GM12878 (cell line): Measurements from ENCODE around the gene CYB561A3. TPM values are rescaled to one million over a fixed set of nuclear protein-coding genes. Genes with fewer than 3 reads are reported as not detected.

ENCODE experiments used
- ATAC-seq: fragments of 200-7000 bp; cut with Tn5 transposase; 3 replicates; pipeline ENCODE4 v1.9.1; 2020; ENCODE audit warnings: mild to moderate bottlenecking, moderate library complexity
- BruUV-seq: library from RNA; stranded (reverse); fragments of 400-500 nt; replicated peaks from 2 replicates; lab custom pipeline; 2021; lab: Mats Ljungman, UMichigan
- CTCF ChIA-PET: fragments of 300-600 bp; sonication (Branson Sonifier 250); formaldehyde crosslinking; extraction: SDS; loops from one replicate; lab custom pipeline; 2021; ENCODE audit warnings: inconsistent platforms; lab: Yijun Ruan, JAX
- POLR2A ChIA-PET: fragments of 350-600 bp; formaldehyde crosslinking; extraction: SDS; loops from one replicate; lab custom pipeline; 2021; ENCODE audit warnings: inconsistent platforms; lab: Charles Lee
- RAD21 ChIA-PET: fragments of 300-600 bp; sonication (Branson Sonifier 250); formaldehyde crosslinking; loops from one replicate; lab custom pipeline; 2023; ENCODE audit warnings: antibody characterized with exemption; ENCODE audit not compliant: unreplicated experiment; lab: Charles Lee
- SMC1A ChIA-PET: fragments of 300-600 bp; sonication (Branson Sonifier 250); formaldehyde crosslinking; loops from one replicate; lab custom pipeline; 2023; ENCODE audit not compliant: unreplicated experiment, uncharacterized antibody; lab: Charles Lee
- DNase-seq: peaks from one replicate; pipeline ENCODE4 v3.0.0-alpha.2; 2011; ENCODE audit warnings: low read depth, low spot score
- FAIRE-seq: peaks from 3 replicates; lab custom pipeline; 2011; peaks lifted over from hg19 to GRCh38; lab: Jason Lieb, UNC
- H2AFZ ChIP-seq: 2 replicates; pipeline ENCODE4 v1.6.0; 2011; ENCODE audit warnings: low read depth, low read length, control low read depth; ENCODE audit not compliant: control insufficient read depth
- H3K27ac ChIP-seq: 2 replicates; pipeline ENCODE4 v1.5.1; 2011; ENCODE audit warnings: control low read depth; ENCODE audit not compliant: control insufficient read depth, insufficient read depth
- H3K27me3 ChIP-seq, 2 experiments: replicated peaks in 1 of 2; 2 replicates each; pipeline versions ENCODE4 v1.6.0 to v1.6.1; 2011; ENCODE audit warnings: low read length in 1 of 2; ENCODE audit not compliant: control insufficient read depth in 2 of 2, insufficient read depth in 2 of 2
- H3K36me3 ChIP-seq, 2 experiments: 2 replicates each; pipeline ENCODE4 v1.5.1; 2011; ENCODE audit warnings: low read length in 1 of 2; ENCODE audit not compliant: control insufficient read depth in 2 of 2, insufficient read depth in 2 of 2
- H3K4me1 ChIP-seq: 2 replicates; pipeline ENCODE4 v1.6.1; 2011; ENCODE audit warnings: mild to moderate bottlenecking, low read length, moderate library complexity, mixed read lengths; ENCODE audit not compliant: control insufficient read depth, insufficient read depth
- H3K4me2 ChIP-seq: 2 replicates; pipeline ENCODE4 v1.6.0; 2011; ENCODE audit warnings: control low read depth; ENCODE audit not compliant: control insufficient read depth, insufficient read depth
- H3K4me3 ChIP-seq: fragments of 200-600 bp; sonication (generic); 2 replicates; pipeline ENCODE4 v1.5.1; 2016
- H3K79me2 ChIP-seq: 2 replicates; pipeline ENCODE4 v1.6.0; 2011; ENCODE audit warnings: low read length; ENCODE audit not compliant: control insufficient read depth, insufficient read depth
- H3K9ac ChIP-seq: 2 replicates; pipeline ENCODE4 v1.8.0; 2011; ENCODE audit warnings: low read length, control low read depth, mixed read lengths; ENCODE audit not compliant: control insufficient read depth, insufficient read depth
- H3K9me3 ChIP-seq: replicated peaks from 3 replicates; pipeline ENCODE4 v1.5.1; 2011; ENCODE audit warnings: mild to moderate bottlenecking, low read length; ENCODE audit not compliant: control insufficient read depth, insufficient read depth
- H4K20me1 ChIP-seq: 2 replicates; pipeline ENCODE4 v1.6.0; 2011; ENCODE audit not compliant: control insufficient read depth, insufficient read depth
- ASH2L ChIP-seq: fragments of 300-600, 200-600 bp; sonication (generic); IDR thresholded peaks from 2 replicates; pipeline ENCODE4 v1.6.1; 2017; ENCODE audit warnings: low read depth, mild to moderate bottlenecking, borderline replicate concordance
- CHD1 ChIP-seq: IDR thresholded peaks from 2 replicates; pipeline ENCODE4 v1.6.1; 2012; ENCODE audit warnings: low read depth, low read length, improper control_type of control experiment
- CHD2 ChIP-seq: IDR thresholded peaks from 2 replicates; pipeline ENCODE4 v1.6.1; 2011; ENCODE audit warnings: low read depth, low read length, improper control_type of control experiment, borderline replicate concordance
- FOS ChIP-seq: IDR thresholded peaks from 3 replicates; pipeline ENCODE4 v1.6.1; 2011; ENCODE audit warnings: borderline replicate concordance; ENCODE audit not compliant: insufficient read length; ENCODE audit errors: extremely low read depth
- RCOR1 ChIP-seq: conservative IDR thresholded peaks from 2 replicates; pipeline ENCODE4 v1.6.1; 2012; ENCODE audit warnings: low read depth, low read length, improper control_type of control experiment
- RELA ChIP-seq: fragments of 450-650 bp; IDR thresholded peaks from 2 replicates; pipeline ENCODE4 v1.8.0; 2014; ENCODE audit warnings: borderline replicate concordance; ENCODE audit not compliant: partially characterized antibody
- RUNX3 ChIP-seq: IDR thresholded peaks from 2 replicates; pipeline ENCODE4 v1.6.1; 2012; ENCODE audit warnings: low read length, inconsistent platforms
- TCF7 ChIP-seq: IDR thresholded peaks from 2 replicates; pipeline ENCODE4 v1.6.1; 2014; ENCODE audit warnings: antibody characterized with exemption, borderline replicate concordance
- ZNF207 ChIP-seq: fragments of 450-650 bp; IDR thresholded peaks from 2 replicates; pipeline ENCODE4 v1.6.1; 2014; ENCODE audit warnings: antibody characterized with exemption, mild to moderate bottlenecking, borderline replicate concordance
- ZNF384 ChIP-seq: IDR thresholded peaks from 2 replicates; pipeline ENCODE4 v1.6.1; 2012; ENCODE audit warnings: low read depth, mild to moderate bottlenecking, low read length, improper control_type of control experiment, borderline replicate concordance
- WGBS: methylation state at CpG from one replicate; pipeline ENCODE4 v1.1.6; 2016; ENCODE audit warnings: low lambda C conversion rate; ENCODE audit not compliant: insufficient replicate concordance, insufficient coverage; ENCODE audit errors: missing lambda C conversion rate; 5-methylcytosine and 5-hydroxymethylcytosine counted together
- in situ Hi-C: fragments of 300-500 bp; cut with MboI; formaldehyde crosslinking; loops from 9 replicates; pipeline ENCODE4 v1.14.3; 2018; ENCODE audit warnings: mixed read lengths
- intact Hi-C: fragments of 100-400 bp; cut with micrococcal nuclease; formaldehyde crosslinking; loops from one replicate; pipeline ENCODE4 v1.14.2; 2022; ENCODE audit not compliant: unreplicated experiment
- polyA plus RNA-seq, 11 experiments: library from polyadenylated mRNA; depleted of rRNA in 4 of 11; unstranded in 6 of 11; stranded (reverse) in 5 of 11; fragments of >200 nt; fragmentation: Nextera tagmentation in 4 of 11; fragmentation: Illumina TruSeq in 1 of 11; extraction: Ambion mirVana in 4 of 11; extraction: Trizol in 1 of 11; gene quantifications; 1 replicate in 1 of 11; 2 replicates in 10 of 11; pipeline versions ENCODE4 v1.2.1 to v1.2.3, GENCODE V29; 2011 to 2016; ENCODE audit warnings: inconsistent platforms in 2 of 11, missing spikeins in 2 of 11, low read depth in 1 of 11
- total RNA-seq, 4 experiments: library from RNA; depleted of rRNA in 3 of 4; stranded (reverse); fragments of >200 nt in 3 of 4; fragmentation: Illumina TruSeq in 1 of 4; extraction: Trizol in 1 of 4; gene quantifications; 2 replicates each; pipeline versions ENCODE4 v1.2.1 to v1.2.3, GENCODE V29; 2013 to 2021
- TF ChIP-seq, protein P1 (sequence below): IDR thresholded peaks from 2 replicates; pipeline ENCODE4 v1.6.1; 2012; ENCODE audit warnings: improper control_type of control experiment, low read depth, low read length; ENCODE audit not compliant: insufficient replicate concordance
- TF ChIP-seq, protein P2 (sequence below): fragments of 450-650 bp; formaldehyde crosslinking; IDR thresholded peaks from 2 replicates; pipeline ENCODE4 v1.4.0; 2020; ENCODE audit warnings: mild to moderate bottlenecking, moderate library complexity

Gene CYB561A3
- total and polyA plus RNA-seq, 10 of the 15 experiments (the other 5 are each of a cell fraction or from before 2014, with no cell fraction given) = 40.1 to 169 (median 74.4) TPM

DNA sequence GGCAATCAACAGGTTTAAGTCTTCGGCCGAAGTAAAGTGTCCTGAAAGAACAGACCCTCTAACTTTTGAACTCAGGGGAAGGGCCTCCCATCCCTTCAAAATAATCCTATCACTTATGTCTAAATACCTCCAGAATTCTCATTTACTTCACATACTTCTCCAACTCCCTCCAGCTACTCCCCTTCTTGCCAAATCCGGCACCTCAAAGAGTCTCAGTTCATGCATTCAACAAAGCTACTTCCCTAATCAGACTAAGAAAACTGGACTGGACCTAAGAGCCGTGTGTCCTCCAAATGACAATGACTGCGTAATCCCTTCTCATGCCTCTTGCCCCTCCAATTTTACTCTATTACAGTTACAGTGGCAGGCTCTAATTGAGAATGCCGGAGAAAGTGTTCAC is 30.0 kb downstream of the CYB561A3 start:
- no peak overlapping the region for H2AFZ ChIP-seq
- no peak for TF ChIP-seq ZNF207
- TF ChIP-seq FOS = no peak
- TF ChIP-seq ASH2L = no peak
- TF ChIP-seq RUNX3 = no peak
- TF ChIP-seq, protein P1, sequence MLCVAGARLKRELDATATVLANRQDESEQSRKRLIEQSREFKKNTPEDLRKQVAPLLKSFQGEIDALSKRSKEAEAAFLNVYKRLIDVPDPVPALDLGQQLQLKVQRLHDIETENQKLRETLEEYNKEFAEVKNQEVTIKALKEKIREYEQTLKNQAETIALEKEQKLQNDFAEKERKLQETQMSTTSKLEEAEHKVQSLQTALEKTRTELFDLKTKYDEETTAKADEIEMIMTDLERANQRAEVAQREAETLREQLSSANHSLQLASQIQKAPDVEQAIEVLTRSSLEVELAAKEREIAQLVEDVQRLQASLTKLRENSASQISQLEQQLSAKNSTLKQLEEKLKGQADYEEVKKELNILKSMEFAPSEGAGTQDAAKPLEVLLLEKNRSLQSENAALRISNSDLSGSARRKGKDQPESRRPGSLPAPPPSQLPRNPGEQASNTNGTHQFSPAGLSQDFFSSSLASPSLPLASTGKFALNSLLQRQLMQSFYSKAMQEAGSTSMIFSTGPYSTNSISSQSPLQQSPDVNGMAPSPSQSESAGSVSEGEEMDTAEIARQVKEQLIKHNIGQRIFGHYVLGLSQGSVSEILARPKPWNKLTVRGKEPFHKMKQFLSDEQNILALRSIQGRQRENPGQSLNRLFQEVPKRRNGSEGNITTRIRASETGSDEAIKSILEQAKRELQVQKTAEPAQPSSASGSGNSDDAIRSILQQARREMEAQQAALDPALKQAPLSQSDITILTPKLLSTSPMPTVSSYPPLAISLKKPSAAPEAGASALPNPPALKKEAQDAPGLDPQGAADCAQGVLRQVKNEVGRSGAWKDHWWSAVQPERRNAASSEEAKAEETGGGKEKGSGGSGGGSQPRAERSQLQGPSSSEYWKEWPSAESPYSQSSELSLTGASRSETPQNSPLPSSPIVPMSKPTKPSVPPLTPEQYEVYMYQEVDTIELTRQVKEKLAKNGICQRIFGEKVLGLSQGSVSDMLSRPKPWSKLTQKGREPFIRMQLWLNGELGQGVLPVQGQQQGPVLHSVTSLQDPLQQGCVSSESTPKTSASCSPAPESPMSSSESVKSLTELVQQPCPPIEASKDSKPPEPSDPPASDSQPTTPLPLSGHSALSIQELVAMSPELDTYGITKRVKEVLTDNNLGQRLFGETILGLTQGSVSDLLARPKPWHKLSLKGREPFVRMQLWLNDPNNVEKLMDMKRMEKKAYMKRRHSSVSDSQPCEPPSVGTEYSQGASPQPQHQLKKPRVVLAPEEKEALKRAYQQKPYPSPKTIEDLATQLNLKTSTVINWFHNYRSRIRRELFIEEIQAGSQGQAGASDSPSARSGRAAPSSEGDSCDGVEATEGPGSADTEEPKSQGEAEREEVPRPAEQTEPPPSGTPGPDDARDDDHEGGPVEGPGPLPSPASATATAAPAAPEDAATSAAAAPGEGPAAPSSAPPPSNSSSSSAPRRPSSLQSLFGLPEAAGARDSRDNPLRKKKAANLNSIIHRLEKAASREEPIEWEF = no peak
- TF ChIP-seq, protein P2, sequence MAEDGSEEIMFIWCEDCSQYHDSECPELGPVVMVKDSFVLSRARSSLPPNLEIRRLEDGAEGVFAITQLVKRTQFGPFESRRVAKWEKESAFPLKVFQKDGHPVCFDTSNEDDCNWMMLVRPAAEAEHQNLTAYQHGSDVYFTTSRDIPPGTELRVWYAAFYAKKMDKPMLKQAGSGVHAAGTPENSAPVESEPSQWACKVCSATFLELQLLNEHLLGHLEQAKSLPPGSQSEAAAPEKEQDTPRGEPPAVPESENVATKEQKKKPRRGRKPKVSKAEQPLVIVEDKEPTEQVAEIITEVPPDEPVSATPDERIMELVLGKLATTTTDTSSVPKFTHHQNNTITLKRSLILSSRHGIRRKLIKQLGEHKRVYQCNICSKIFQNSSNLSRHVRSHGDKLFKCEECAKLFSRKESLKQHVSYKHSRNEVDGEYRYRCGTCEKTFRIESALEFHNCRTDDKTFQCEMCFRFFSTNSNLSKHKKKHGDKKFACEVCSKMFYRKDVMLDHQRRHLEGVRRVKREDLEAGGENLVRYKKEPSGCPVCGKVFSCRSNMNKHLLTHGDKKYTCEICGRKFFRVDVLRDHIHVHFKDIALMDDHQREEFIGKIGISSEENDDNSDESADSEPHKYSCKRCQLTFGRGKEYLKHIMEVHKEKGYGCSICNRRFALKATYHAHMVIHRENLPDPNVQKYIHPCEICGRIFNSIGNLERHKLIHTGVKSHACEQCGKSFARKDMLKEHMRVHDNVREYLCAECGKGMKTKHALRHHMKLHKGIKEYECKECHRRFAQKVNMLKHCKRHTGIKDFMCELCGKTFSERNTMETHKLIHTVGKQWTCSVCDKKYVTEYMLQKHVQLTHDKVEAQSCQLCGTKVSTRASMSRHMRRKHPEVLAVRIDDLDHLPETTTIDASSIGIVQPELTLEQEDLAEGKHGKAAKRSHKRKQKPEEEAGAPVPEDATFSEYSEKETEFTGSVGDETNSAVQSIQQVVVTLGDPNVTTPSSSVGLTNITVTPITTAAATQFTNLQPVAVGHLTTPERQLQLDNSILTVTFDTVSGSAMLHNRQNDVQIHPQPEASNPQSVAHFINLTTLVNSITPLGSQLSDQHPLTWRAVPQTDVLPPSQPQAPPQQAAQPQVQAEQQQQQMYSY (CRISPR knock-in tag) = no peak
- no peak for TF ChIP-seq RCOR1
- TF ChIP-seq CHD1 = no peak
- no peak for TF ChIP-seq TCF7
- TF ChIP-seq CHD2 = no peak
- no peak for TF ChIP-seq RELA
- TF ChIP-seq ZNF384 = no peak
- TF ChIP-seq, all 136 proteins: peak for 0
- no peaks in the 10 kb centered on the region for H3K9me3 ChIP-seq
- H3K4me3 ChIP-seq = peak overlapping the region; percentile 90
- H3K27me3 ChIP-seq = no peaks in the 10 kb centered on the region
- DNase-seq (no peak), ATAC-seq (no peak), FAIRE-seq (no peak)
- SMC1A ChIA-PET = interaction anchor here (0.6 to 1.6 kb wide), 6 partner anchors 17 to 68 kb away, joined by 3 to 10 read pairs (median 4); no protein-coding TSS in a partner anchor
- H3K27ac ChIP-seq = peak overlapping the region; percentile 92
- H3K9ac ChIP-seq = peak overlapping the region; percentile 99
- no TSS peak for BruUV-seq
- H3K4me1 ChIP-seq = peaks cover 20% of the 10 kb centered on the region
- CTCF ChIA-PET = interaction anchor here (1.0 to 3.1 kb wide), 6 partner anchors 22 to 501 kb away, joined by 3 to 25 read pairs (median 5); partner anchors contain the start of gene TMEM216
- RAD21 ChIA-PET = interaction anchor here (0.6 to 1.2 kb wide), 5 partner anchors 25 to 104 kb away, joined by 3 to 6 read pairs (median 4); no protein-coding TSS in a partner anchor
- peaks cover 70% of the 10 kb centered on the region for H3K79me2 ChIP-seq
- 55% methylated on average over 6 of the region's 6 CpGs for WGBS
- no peaks in the 10 kb centered on the region; the same call in 1 of the 2 replicates for H4K20me1 ChIP-seq
- intact Hi-C loops (loop anchor here (5.0 to 10.0 kb wide), 2 partner anchors 77 to 106 kb away; no protein-coding TSS in a partner anchor), in situ Hi-C loops (no loop called here)
- H3K36me3 ChIP-seq = peaks cover 2 to 15% of the 10 kb centered on the region in 2 experiments
- POLR2A ChIA-PET = interaction anchor here (0.8 to 1.3 kb wide), 5 partner anchors 10 to 62 kb away, joined by 3 to 5 read pairs (median 4); no protein-coding TSS in a partner anchor
- peak overlapping the region; percentile 83 for H3K4me2 ChIP-seq
